Neural cell (in vitro differentiated cells): ENCODE measurements around the gene PTPRN2.

Experiments used
- EP300 ChIP-seq: fragments of 450-650 bp; conservative IDR thresholded peaks from 2 replicates; pipeline ENCODE4 v1.6.1; 2014; ENCODE audit warnings: antibody characterized with exemption, mild to moderate bottlenecking, moderate library complexity; ENCODE audit not compliant: poor library complexity, severe bottlenecking
- EZH2 ChIP-seq: fragments of 200-600, 300-800 bp; shearing (Covaris generic), sonication (generic); IDR thresholded peaks from 2 replicates; pipeline ENCODE4 v1.6.1; 2014; ENCODE audit warnings: antibody characterized with exemption, low read length, borderline replicate concordance, mild to moderate bottlenecking; ENCODE audit not compliant: insufficient read depth, poor library complexity, severe bottlenecking
- MXI1 ChIP-seq: fragments of 450-650 bp; conservative IDR thresholded peaks from 2 replicates; pipeline ENCODE4 v1.6.1; 2014; ENCODE audit warnings: antibody characterized with exemption, mild to moderate bottlenecking; ENCODE audit not compliant: poor library complexity, severe bottlenecking
- POLR2AphosphoS5 ChIP-seq: IDR thresholded peaks from 2 replicates; pipeline ENCODE4 v1.6.1; 2012
- RAD21 ChIP-seq: fragments of 450-650 bp; conservative IDR thresholded peaks from 2 replicates; pipeline ENCODE4 v1.6.1; 2014; ENCODE audit warnings: antibody characterized with exemption, mild to moderate bottlenecking, moderate library complexity
- TF ChIP-seq, protein P1 (sequence below): fragments of 450-650 bp; IDR thresholded peaks from 2 replicates; pipeline ENCODE4 v1.5.1; 2014; ENCODE audit warnings: antibody characterized with exemption, mild to moderate bottlenecking, moderate library complexity; ENCODE audit not compliant: poor library complexity, severe bottlenecking
- TF ChIP-seq, protein P2 (sequence below): IDR thresholded peaks from 2 replicates; pipeline ENCODE4 v1.6.1; 2012; ENCODE audit warnings: borderline replicate concordance

DNA sequence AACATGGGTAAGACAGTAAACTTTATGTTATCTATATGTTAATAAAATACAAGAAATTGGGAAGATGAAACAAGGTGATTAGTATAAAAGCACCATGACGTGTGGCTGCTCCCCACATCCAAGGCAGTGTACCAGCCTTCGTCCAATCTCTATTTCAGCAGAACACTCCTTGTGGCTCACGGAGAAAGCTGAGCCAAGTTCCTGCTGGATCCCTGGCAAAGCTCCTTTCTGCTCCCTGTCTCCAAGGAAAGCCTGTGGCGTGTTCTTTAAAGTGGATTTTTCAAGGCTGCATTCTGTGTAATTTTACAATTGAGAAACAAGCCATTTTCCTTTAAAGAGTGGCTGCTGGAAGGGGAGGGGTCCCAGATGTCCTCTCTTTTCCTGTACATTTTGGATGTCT is 467.3 kb downstream of the PTPRN2 start:
- TF ChIP-seq, protein P1, sequence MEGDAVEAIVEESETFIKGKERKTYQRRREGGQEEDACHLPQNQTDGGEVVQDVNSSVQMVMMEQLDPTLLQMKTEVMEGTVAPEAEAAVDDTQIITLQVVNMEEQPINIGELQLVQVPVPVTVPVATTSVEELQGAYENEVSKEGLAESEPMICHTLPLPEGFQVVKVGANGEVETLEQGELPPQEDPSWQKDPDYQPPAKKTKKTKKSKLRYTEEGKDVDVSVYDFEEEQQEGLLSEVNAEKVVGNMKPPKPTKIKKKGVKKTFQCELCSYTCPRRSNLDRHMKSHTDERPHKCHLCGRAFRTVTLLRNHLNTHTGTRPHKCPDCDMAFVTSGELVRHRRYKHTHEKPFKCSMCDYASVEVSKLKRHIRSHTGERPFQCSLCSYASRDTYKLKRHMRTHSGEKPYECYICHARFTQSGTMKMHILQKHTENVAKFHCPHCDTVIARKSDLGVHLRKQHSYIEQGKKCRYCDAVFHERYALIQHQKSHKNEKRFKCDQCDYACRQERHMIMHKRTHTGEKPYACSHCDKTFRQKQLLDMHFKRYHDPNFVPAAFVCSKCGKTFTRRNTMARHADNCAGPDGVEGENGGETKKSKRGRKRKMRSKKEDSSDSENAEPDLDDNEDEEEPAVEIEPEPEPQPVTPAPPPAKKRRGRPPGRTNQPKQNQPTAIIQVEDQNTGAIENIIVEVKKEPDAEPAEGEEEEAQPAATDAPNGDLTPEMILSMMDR = no peak
- TF ChIP-seq POLR2AphosphoS5 (no peak), RAD21 (no peak), EZH2 (no peak), EP300 (no peak), MXI1 (no peak)
- TF ChIP-seq, protein P2, sequence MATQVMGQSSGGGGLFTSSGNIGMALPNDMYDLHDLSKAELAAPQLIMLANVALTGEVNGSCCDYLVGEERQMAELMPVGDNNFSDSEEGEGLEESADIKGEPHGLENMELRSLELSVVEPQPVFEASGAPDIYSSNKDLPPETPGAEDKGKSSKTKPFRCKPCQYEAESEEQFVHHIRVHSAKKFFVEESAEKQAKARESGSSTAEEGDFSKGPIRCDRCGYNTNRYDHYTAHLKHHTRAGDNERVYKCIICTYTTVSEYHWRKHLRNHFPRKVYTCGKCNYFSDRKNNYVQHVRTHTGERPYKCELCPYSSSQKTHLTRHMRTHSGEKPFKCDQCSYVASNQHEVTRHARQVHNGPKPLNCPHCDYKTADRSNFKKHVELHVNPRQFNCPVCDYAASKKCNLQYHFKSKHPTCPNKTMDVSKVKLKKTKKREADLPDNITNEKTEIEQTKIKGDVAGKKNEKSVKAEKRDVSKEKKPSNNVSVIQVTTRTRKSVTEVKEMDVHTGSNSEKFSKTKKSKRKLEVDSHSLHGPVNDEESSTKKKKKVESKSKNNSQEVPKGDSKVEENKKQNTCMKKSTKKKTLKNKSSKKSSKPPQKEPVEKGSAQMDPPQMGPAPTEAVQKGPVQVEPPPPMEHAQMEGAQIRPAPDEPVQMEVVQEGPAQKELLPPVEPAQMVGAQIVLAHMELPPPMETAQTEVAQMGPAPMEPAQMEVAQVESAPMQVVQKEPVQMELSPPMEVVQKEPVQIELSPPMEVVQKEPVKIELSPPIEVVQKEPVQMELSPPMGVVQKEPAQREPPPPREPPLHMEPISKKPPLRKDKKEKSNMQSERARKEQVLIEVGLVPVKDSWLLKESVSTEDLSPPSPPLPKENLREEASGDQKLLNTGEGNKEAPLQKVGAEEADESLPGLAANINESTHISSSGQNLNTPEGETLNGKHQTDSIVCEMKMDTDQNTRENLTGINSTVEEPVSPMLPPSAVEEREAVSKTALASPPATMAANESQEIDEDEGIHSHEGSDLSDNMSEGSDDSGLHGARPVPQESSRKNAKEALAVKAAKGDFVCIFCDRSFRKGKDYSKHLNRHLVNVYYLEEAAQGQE = no peak
